HG02885 (cell line): Measurements from ENCODE around the gene TRMT2A.
A peak's percentile ranks its signal among the peaks of the same experiment; 100 is the strongest.

Experiments
- ATAC-seq: cut with Tn5 transposase; IDR thresholded peaks from one replicate; pipeline ENCODE4 v1.9.1; 2021; ENCODE audit warnings: mild to moderate bottlenecking; ENCODE audit not compliant: unreplicated experiment, poor library complexity

Gene TRMT2A

GRCh38 chr22:20124083-20124787 is 7.2 kb upstream of the TRMT2A start:
- no peak for ATAC-seq

- no peak for ATAC-seq
These were observed 6.5 kb upstream of the TRMT2A start for GRCh38 chr22:20123366-20124082.

GRCh38 chr22:20121856-20122415 is 4.9 kb upstream of the TRMT2A start:
- ATAC-seq, result no peak

GRCh38 chr22:20118300-20119020 is 1.4 kb upstream of the TRMT2A start:
- ATAC-seq, result no peak

GRCh38 chr22:20117633-20118299 is 740 bp upstream of the TRMT2A start:
- peak; percentile 26 for ATAC-seq

GRCh38 chr22:20116376-20116950 is 563 bp downstream of the TRMT2A start:
- ATAC-seq, result no peak

- no peak for ATAC-seq
These were observed 1.2 kb downstream of the TRMT2A start, which contains the start of gene RANBP1 for GRCh38 chr22:20115691-20116375. Gene RANBP1 (plus strand): TSS chr22:20116104. CDS start chr22:20116185, 81 bp downstream.

GRCh38 chr22:20114506-20115475 is 2.2 kb downstream of the TRMT2A start:
- ATAC-seq, result no peak

- no peak for ATAC-seq
These were observed 3.3 kb downstream of the TRMT2A start for GRCh38 chr22:20113551-20114310.

GRCh38 chr22:20112623-20113511 is 4.2 kb downstream of the TRMT2A start:
- ATAC-seq, result no peak

- no peak for ATAC-seq
These were observed 5.1 kb downstream of the TRMT2A start for GRCh38 chr22:20111689-20112622.

- ATAC-seq, result no peak
These were observed 5.9 kb downstream of the TRMT2A start for GRCh38 chr22:20111045-20111688.

GRCh38 chr22:20110359-20110985 is 6.6 kb downstream of the TRMT2A start:
- no peak for ATAC-seq
